ENCODE results near the gene OAS2.

DNA sequence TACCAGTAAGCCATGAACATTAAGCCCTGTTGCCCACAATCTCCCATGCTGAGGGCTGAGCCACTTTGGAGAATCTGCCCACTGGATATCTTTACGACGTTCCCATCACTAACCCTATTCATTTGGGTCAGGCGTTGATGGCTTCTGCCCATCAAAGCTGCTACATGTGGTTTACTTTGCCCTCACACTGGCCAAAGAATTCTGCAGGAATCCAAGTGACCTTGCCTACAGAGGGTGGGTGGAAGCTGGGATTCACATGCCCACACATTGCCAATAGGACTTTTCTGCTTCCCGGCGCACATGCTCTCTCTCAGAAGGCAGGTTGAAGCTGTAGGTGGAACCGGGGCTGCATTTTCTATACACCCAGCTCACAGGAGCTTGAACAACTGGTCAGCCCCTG is 28.3 kb downstream of the OAS2 start:
- TF ChIP-seq, protein P1, sequence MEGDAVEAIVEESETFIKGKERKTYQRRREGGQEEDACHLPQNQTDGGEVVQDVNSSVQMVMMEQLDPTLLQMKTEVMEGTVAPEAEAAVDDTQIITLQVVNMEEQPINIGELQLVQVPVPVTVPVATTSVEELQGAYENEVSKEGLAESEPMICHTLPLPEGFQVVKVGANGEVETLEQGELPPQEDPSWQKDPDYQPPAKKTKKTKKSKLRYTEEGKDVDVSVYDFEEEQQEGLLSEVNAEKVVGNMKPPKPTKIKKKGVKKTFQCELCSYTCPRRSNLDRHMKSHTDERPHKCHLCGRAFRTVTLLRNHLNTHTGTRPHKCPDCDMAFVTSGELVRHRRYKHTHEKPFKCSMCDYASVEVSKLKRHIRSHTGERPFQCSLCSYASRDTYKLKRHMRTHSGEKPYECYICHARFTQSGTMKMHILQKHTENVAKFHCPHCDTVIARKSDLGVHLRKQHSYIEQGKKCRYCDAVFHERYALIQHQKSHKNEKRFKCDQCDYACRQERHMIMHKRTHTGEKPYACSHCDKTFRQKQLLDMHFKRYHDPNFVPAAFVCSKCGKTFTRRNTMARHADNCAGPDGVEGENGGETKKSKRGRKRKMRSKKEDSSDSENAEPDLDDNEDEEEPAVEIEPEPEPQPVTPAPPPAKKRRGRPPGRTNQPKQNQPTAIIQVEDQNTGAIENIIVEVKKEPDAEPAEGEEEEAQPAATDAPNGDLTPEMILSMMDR (IDR thresholded peaks at IDR 0.05) = no peak
- TF ChIP-seq POLR2A (IDR thresholded peaks at IDR 0.05) = no peak
